LNCaP clone FGC (cell line): Measurements from ENCODE around the gene UBE2D2.
"Not testable (repeated sequence)": the region's sequence is repeated elsewhere in the genome, so short reads cannot be mapped to it uniquely, and the experiment has no call there.

Source experiments
- DNase-seq: peaks from one replicate; pipeline ENCODE4 v3.0.0-alpha.2; 2011; ENCODE audit warnings: low read depth
- H3K4me3 ChIP-seq: 2 replicates; pipeline ENCODE4 v1.5.1; 2011; ENCODE audit warnings: mild to moderate bottlenecking, low read depth, low read length, control low read depth
- TF ChIP-seq, protein P1 (sequence below): IDR thresholded peaks from 2 replicates; pipeline ENCODE4 v1.5.1; 2012; ENCODE audit warnings: mild to moderate bottlenecking; ENCODE audit not compliant: control insufficient read depth, insufficient read depth; ENCODE audit errors: extremely low read depth

The UBE2D2 gene

DNA sequence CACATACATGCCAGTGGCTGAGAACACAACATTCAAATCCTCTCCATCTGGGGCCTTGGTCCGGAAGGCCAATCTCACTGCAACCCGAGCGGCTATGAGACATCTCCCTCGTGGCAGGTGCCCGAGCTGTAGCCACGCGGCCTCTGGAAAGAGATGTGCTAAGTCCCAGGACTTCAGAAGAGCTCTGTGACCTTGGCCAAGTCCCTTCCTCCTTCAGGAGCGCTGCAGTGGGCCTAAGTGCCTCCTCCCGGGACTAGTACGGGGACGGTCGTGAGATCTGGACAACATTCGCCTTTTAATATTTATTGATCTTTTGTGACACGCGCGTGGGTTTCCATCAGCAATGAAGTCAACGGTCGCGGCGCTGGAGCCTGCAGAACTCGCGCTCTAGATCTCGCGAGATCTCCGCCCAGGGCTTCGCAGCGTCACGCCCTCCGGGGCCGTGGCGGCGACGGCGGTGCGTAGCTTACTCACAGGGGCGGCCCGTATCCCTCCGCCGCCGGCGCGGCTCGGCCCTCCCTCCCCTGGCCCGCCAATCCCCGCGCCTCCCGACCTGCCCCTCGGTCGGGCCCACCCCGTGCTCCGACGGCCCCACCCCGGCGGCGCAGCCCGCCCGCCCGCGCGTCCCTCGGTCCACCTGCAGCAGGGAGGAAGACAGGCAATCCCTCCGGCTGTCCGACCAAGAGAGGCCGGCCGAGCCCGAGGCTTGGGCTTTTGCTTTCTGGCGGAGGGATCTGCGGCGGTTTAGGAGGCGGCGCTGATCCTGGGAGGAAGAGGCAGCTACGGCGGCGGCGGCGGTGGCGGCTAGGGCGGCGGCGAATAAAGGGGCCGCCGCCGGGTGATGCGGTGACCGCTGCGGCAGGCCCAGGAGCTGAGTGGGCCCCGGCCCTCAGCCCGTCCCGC, at the start of gene UBE2D2:
UBE2D2 (plus strand) TSS at position 588 of the 903 bp plus-strand sequence. CDS start 453 bp downstream, outside the sequence.
- peak within 1 kb of the TSS; percentile 92 for H3K4me3 ChIP-seq
- TF ChIP-seq, protein P1, sequence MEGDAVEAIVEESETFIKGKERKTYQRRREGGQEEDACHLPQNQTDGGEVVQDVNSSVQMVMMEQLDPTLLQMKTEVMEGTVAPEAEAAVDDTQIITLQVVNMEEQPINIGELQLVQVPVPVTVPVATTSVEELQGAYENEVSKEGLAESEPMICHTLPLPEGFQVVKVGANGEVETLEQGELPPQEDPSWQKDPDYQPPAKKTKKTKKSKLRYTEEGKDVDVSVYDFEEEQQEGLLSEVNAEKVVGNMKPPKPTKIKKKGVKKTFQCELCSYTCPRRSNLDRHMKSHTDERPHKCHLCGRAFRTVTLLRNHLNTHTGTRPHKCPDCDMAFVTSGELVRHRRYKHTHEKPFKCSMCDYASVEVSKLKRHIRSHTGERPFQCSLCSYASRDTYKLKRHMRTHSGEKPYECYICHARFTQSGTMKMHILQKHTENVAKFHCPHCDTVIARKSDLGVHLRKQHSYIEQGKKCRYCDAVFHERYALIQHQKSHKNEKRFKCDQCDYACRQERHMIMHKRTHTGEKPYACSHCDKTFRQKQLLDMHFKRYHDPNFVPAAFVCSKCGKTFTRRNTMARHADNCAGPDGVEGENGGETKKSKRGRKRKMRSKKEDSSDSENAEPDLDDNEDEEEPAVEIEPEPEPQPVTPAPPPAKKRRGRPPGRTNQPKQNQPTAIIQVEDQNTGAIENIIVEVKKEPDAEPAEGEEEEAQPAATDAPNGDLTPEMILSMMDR: no peak
- peak; percentile 96 for DNase-seq

DNA sequence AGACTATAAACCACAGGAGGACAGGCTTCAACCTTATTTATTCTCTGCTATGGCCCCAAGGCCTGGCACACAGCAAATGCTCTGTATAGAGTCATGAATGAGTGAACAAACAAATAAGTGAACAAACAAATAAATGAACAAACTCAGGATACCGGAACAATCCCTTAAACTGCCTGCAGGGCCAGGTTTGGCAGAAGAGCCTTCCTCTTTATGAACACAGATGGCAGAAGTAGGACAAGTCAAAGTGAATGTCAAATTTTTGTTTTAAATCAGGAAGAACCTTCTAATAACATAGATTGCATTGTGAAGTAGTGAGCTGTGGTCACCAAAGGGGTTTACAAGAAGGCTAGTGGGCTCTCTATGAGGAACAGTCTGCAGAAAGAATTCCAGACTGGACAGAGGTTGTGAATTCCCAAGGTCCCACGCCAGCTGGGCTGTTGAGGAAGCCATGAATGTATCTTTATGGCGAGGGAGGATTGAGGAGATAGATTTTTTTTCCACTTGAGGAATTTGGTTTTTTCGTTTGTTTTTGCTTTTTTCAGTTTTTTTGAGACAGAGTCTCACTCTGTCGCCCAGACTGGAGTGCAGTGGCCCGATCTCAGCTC, 48.3 kb upstream of the UBE2D2 start:
- DNase-seq: no peak
- H3K4me3 ChIP-seq: no peak overlapping the region
- TF ChIP-seq, protein P1: no peak

DNA sequence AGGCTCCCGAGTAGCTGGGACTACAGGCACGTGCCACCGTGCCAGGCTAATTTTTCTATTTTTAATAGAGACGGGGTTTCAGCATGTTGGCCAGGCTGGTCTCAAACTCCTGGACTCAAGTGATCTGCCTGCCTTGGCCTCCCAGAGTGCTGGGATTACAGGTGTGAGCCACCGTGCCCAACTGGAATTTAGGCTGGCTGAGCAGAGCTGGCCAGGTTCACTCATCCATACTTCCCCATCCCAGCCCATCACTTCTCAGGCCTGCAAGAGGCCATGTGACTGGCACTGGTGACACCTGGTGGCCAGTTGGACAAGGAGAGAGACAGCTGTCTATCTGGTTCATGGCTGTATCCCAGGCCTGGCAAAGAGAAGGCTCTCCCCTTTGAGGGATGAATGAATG, 47.7 kb upstream of the UBE2D2 start:
- DNase-seq: peak; percentile 57
- H3K4me3 ChIP-seq: not testable (repeated sequence)
- TF ChIP-seq, protein P1: peak; percentile 92

DNA sequence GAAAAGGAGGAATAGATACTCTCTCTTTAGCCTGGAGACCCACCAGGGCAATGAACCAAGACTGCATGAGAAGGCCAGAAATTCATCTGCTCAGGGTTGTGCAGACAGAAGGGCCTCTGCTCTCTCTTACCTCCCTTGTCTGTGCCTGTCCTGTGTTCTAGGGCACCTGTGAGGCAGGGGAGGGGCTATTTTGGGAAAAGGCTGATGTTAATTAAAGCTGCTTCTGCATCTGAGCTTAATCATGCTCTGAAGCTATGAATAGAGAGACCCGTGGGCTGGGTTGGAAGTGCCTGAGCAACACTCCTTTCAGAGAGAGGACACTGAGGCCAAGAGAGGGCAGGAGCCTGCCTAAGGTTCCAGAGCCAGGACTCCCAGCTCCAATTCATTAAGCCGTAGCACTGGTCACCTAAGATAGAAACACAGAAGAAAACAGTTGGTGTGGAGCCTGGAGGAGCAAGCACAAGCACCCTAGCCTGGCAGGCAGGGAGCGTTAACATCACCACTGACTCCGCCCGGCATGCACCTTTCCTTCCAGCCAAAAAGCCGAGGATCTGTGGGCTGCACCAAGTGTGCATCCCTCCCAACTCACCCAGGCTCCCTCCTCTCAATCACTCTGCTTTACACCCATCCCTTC, 47.2 kb upstream of the UBE2D2 start:
- no peak for DNase-seq
- TF ChIP-seq, protein P1: no peak

DNA sequence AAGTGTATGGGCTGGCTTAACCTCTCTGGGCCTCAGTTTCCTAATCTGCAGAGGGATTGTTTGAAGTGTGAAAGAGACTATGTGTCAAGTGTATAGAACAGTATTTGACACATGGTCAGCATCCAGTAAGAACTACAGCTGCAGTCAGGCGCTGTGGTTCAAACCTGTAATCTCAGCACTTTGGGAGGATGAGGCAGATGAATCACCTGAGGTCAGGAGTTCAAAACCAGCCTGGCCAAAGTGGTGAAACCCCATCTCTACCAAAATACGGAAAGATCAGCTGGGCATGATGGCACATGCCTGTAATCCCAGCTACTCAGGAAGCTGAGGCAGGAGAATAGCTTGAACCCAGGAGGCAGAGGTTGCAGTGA, 46.7 kb upstream of the UBE2D2 start:
- TF ChIP-seq, protein P1: no peak
- no peak overlapping the region for H3K4me3 ChIP-seq
- DNase-seq: no peak

More for the DNA sequence above, 47.2 kb upstream of the UBE2D2 start:
- no peak overlapping the region for H3K4me3 ChIP-seq

DNA sequence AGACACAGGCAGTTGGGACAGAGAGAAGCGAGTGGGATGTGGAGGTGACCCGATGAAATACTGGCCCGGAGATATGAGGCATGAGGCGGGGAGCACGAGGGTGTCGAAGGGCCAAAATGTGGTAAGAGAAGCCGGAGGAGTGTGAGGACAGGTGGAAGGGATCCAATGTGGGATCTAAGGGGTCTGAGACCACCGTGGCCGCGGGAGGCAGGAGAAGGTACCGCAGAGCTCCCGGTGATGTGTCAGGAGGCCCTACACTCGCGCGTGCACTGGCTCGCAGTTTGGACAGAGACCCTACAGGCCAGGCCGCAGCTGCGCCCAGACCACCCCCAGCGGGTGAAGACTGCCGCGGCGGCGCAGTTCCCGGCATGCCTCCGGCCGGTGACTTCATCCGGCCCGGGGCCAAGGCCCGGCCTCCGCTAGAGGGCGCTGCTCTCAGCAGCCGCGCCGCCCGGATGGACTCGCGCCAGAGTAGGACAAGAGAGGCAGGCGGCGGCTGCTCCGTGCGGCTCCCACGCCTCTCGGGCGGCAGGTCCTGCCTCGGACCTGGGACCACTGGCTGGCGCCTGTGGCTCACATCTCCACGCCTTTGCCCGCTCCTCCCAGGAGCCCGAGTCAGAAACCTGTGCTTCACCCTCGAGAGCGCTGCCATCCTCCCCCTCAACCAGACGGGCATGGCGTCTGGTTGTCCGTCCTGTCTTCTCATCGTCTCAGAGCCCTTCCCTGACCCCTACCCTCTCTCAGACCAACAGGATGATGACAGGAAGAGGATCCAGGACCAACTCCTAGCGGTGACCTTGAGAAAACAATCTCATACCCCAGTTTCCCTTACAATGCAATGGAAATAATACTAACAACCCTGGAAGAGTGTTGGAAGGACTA, 43.2 kb upstream of the UBE2D2 start:
- H3K4me3 ChIP-seq: peak overlapping the region; percentile 66
- TF ChIP-seq, protein P1: peak; percentile 96
- peak; percentile 62 for DNase-seq
